Caki2 (cell line): ENCODE measurements around the gene ZBTB20. TPM values are rescaled to one million over a fixed set of nuclear protein-coding genes. Genes with fewer than 3 reads are reported as not detected.

ENCODE experiments used
- DNase-seq: peaks from one replicate; pipeline ENCODE4 v3.0.0-alpha.2; 2015; ENCODE audit warnings: low read depth
- in situ Hi-C: cut with HindIII; loops from 2 replicates; pipeline ENCODE4 v1.10.0; 2016; ENCODE audit warnings: low sequenced_read_pairs, low pct_unique_long_range_greater_than_20kb, mixed read lengths
- total RNA-seq: library from RNA; depleted of rRNA; stranded (reverse); fragments of >200 nt; shearing (Covaris generic); gene quantifications from 2 replicates; pipeline ENCODE4 v1.2.3, GENCODE V29; 2014; ENCODE audit warnings: low replicate concordance

Gene ZBTB20
- total RNA-seq, 1 experiment from 2014 or later = 10.0 TPM

DNA sequence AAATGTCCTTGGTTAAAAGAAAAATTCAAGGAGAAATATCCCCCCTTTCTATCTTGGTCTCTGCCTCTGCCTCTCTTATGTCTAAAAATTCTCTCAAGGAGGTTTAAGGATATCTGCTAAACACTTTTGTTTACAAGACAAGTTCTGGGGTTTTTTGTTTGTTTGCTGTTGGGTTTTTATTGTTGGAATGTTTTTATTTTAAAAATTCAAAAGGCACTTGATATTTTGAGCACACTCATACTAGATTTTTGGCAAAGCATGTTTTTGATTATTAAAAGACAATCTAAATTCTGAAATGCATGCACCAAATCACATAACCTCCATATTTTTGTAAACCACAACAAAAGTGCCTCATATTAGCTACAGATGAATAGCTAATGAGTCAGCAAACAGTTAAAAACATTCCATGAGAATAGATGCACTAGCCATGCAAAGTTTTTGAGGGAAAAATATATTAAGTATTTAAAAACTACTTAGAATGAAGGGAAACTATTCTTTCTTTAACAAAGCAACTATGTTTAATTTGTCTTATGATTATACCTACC is 84.6 kb downstream of the ZBTB20 start:
- DNase-seq = no peak
- in situ Hi-C loops = no loop called here

GRCh38 chr3:115062009-115062408 is 85.1 kb downstream of the ZBTB20 start:
- in situ Hi-C loops = no loop called here
- no peak for DNase-seq

GRCh38 chr3:115052906-115053305 is 94.2 kb downstream of the ZBTB20 start:
- in situ Hi-C loops = no loop called here
- no peak for DNase-seq

DNA sequence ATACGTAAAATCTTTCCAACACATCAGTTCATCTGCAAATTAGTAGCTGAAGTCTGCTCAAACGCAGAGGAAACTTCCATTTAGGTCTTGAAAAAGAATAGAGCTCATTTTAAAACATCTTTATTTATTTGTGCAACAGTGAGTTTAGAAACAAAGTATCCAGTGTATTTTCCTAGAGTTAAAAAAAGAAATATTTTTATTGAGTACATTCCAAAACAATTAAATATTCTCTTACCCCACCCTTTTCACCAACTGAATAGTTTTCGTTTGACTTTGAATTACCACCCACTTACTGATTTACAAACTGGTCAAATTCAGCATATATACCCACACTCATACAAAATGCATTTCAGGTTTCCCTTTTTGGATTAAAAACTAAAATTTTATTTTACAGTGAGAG is 104.7 kb downstream of the ZBTB20 start:
- in situ Hi-C loops = no loop called here
- DNase-seq = no peak

DNA sequence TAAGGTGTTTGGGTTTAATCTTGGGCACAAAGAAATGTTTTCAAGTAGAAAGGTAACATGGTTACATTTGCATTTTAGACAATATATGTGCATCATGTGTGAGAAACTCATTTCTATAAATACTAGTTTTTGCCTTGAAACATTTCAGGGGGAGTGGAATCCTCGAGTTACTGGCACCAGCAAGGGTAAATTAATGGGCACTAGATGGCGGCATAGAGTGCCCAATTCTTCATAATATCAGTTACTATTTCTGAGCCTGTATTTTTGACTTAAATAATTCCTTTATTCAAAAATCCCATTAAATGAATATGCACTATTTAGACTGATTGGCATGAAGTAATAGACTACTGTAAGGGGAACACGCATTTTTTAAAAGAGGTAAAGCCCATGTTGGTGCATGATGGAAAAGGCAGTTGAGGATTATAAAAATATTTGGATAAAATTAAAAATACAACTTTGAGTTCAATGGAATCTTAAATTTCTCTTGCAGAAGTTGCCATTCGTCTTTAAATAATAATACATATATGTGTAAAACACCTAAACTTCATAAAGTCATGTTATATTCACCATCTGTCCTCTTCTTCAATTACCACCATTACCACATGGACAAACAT is 106.3 kb downstream of the ZBTB20 start:
- in situ Hi-C loops = no loop called here
- DNase-seq = peak; percentile 8

DNA sequence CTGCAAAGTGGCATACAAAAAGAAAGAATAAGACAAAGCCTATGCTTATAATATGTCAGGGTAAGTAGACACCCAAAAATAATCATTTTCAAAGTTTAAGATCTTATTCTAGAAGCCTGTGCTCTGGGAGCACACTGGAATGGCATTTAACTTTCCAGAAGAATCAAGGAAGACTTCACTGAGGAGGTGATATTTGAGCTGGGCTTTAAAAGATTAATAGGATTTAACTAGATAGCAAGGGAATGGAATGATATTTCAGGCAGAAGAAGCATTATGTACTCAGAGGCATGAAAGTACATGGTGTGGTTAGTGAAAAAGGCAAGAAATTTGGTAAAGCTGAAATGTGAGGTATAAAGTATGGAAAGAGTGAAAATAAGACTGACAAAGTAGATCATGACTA is 106.8 kb downstream of the ZBTB20 start:
- DNase-seq = no peak
- in situ Hi-C loops = no loop called here

DNA sequence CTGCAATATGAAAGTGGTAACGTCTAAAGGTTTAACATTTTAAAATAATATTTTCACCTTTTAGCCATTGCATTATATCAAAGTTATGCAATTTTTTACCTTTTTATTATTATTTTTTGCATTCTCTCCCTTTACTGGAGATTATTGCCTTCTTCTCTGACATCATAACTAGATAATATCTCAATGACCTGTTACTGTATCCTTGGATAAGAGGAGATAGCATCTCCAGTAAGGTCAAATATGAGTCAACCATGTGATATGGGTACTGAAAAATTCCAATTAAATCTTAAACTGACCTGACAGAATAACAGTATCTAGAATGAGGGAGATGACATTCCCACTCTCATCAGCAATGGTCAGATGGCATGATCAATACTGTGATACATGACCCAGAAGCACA is 108.3 kb downstream of the ZBTB20 start:
- in situ Hi-C loops = no loop called here
- no peak for DNase-seq

GRCh38 chr3:115022835-115023398 is 124.2 kb downstream of the ZBTB20 start:
- in situ Hi-C loops = no loop called here

DNA sequence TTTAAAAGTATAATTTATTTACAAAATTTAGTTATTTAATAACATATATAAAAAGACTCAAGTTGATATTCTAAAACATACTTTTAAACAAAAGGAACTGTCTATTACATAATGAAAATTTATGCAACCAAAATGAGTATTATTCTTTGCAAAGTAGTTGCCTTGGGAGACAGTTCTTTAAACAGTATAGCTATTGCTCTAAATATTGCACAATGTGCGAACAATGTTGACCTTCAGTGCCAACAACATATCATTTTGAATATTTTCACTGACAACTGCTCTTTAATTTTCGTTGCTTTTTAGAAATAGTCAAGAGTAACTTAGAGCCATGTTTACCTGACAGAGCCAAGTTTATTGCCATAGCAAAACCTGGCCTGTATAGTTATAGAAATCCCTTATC is 124.9 kb downstream of the ZBTB20 start:
- in situ Hi-C loops = no loop called here
- DNase-seq = no peak

More at GRCh38 chr3:115022835-115023398, 124.2 kb downstream of the ZBTB20 start:
- no peak for DNase-seq

GRCh38 chr3:115021061-115021460 is 126.0 kb downstream of the ZBTB20 start:
- DNase-seq = no peak
- in situ Hi-C loops = no loop called here

DNA sequence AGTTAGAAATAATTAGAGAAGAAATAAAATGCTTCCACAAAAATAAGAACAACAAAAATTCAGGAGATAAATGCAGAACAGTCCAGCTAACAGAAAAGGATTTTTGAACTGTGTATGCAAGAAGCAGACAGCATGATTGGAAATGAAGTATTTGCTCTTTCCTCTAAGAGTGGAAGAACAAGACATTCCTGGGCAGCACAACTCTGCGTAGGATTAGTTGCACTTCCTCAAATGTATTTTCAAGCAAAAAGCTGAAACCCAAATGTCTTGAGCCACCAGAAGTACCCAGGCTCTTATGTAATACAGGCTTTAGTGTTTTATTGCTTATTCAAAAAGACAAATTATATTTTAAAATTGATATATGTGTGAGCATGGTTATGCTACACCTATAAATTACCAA is 127.2 kb downstream of the ZBTB20 start:
- DNase-seq = no peak
- in situ Hi-C loops = no loop called here

DNA sequence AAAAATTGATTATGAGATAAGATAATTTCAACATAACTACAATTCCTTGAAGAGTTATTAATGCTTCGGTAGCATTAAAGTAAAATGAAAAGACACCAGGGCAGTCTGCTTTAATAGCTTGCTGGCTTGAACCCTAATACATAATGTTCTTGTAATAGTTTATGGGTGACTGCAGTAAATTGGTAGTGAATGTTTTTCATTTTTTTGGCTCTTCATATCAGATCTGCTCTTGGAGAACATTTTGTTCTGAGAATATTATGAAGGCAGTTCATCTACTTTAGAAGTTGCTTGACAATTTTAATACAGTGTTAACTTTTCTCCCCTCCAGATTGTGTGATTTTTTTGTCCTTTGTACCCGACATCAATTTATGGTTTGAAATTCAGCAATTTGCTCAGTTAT is 128.4 kb downstream of the ZBTB20 start:
- no peak for DNase-seq
- in situ Hi-C loops = no loop called here

GRCh38 chr3:115007966-115008365 is 139.1 kb downstream of the ZBTB20 start:
- in situ Hi-C loops = no loop called here
- DNase-seq = no peak

DNA sequence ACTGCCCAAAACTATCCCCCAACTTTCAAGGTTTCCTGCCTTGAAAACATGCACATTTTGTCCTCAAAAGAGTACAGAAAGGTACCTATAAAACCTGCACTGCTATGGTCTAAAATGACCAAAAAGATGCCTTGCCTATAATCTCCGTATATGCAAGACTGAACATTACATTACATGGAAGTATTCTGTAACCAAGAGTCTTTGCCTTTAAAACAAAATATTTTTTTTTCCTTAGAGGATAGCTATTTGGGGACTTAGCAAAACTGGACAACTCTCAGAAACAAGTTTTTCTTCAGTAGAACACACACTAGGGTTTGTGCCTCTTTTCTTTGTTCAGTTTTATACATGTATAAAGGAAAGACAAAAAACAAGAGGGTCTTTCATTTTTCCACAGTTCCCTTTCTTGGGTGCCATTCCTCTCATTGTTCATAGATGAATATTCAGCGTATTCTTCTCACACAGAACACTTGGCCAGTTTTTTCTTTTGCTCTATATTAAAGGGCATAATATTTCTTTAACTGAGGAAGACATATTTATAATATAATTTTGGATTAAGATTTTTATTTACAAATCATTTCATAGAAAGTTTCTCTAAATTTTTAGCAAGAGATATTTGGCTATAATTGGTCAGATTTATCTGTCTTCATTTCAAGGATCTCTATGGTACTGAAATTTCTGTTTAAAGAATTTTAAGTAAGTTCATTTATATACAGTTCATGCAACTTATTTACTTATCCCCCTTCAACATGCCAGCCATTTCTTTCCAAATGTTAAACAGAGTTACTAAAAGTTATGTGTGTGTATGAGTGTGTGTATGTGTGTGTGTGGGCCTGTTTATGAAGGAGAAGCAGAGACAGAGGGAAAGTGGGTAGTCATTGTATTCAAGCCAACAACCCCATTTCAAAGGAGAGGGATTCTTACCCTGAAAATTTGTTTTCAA is 142.6 kb downstream of the ZBTB20 start:
- in situ Hi-C loops = no loop called here
- DNase-seq = no peak

DNA sequence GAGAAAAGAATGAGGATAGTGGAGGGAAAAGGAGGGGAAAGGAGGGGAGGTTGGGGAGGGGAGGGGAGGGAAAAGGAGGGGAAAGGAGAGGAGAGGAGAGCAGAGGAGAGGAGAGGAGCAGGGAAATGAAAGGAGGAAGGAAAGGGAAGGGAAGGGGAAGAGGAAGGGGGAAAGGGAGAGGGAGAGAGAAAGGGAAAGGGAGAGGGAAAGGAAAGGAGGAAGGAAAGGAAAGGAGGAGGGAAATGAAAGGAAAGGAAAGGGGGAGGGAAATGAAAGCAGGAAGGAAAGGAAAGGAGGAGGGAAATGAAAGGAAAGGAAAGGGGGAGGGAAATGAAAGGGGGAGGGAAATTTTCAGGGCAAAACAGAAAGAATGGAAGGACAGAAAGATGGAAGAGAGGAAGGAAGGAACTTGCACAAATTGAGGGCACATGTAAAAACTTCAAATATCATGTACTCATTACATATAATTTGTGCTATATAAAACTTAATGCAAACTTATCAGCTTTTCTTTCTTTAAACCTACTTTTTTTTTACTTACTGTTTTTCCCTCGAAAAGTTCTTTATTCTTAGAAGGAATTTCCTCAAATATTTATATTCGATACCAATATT is 148.0 kb downstream of the ZBTB20 start:
- DNase-seq = no peak
- in situ Hi-C loops = no loop called here

GRCh38 chr3:114994554-114995341 is 152.3 kb downstream of the ZBTB20 start:
- in situ Hi-C loops = no loop called here
- no peak for DNase-seq

GRCh38 chr3:114985776-114986175 is 161.3 kb downstream of the ZBTB20 start:
- in situ Hi-C loops = no loop called here
- DNase-seq = no peak

- in situ Hi-C loops = no loop called here
- no peak for DNase-seq
These were observed 163.8 kb downstream of the ZBTB20 start for GRCh38 chr3:114983248-114983647.
